ENCODE measurements around the gene SPIRE1. TPM values are rescaled to one million over a fixed set of nuclear protein-coding genes. Genes with fewer than 3 reads are reported as not detected.
"Not testable (repeated sequence)": the region's sequence is repeated elsewhere in the genome, so short reads cannot be mapped to it uniquely, and the experiment has no call there.

SPIRE1 gene
- total RNA-seq, 2 experiments from 2014 or later: 1.3 to 1.7 TPM

GRCh38 chr18:12481915-12482314, 176.0 kb downstream of the SPIRE1 start:
- H3K9me3 Mint-ChIP-seq; H3K27ac Mint-ChIP-seq; H3K36me3 Mint-ChIP-seq (ENCODE audit: low read depth); CTCF ChIA-PET; intact Hi-C loops (cut with micrococcal nuclease); H3K4me1 Mint-ChIP-seq (ENCODE audit: low read depth); DNase-seq; H3K27me3 Mint-ChIP-seq (ENCODE audit: low read depth); H3K4me3 Mint-ChIP-seq: not testable (repeated sequence)

GRCh38 chr18:12479982-12480381, 177.9 kb downstream of the SPIRE1 start:
- no peak for DNase-seq
- Mint-ChIP-seq H3K4me3 (no peak overlapping the region), H3K27ac (no peak overlapping the region), H3K9me3 (no peaks in the 10 kb centered on the region), H3K36me3 (ENCODE audit: low read depth) (no peaks in the 10 kb centered on the region), H3K4me1 (ENCODE audit: low read depth) (no peaks in the 10 kb centered on the region), H3K27me3 (ENCODE audit: low read depth) (no peaks in the 10 kb centered on the region)
- CTCF ChIA-PET: interaction anchor here (0.7 kb wide), 1 partner anchor 183 kb away, joined by 3 read pairs; no protein-coding TSS in a partner anchor
- intact Hi-C loops (cut with micrococcal nuclease): no loop called here

GRCh38 chr18:12479536-12479935, 178.4 kb downstream of the SPIRE1 start:
- CTCF ChIA-PET: interaction anchor here (0.7 to 1.0 kb wide), 2 partner anchors 66 to 183 kb away, joined by 3 to 4 read pairs; no protein-coding TSS in a partner anchor

GRCh38 chr18:12478269-12479047, 179.4 kb downstream of the SPIRE1 start:
- intact Hi-C loops (cut with micrococcal nuclease): no loop called here
- CTCF ChIA-PET: interaction anchor here (1.0 kb wide), 1 partner anchor 65 kb away, joined by 4 read pairs; no protein-coding TSS in a partner anchor
- H3K9me3 Mint-ChIP-seq: no peaks in the 10 kb centered on the region
- no peaks in the 10 kb centered on the region for H3K36me3 Mint-ChIP-seq (ENCODE audit: low read depth)
- H3K4me1 Mint-ChIP-seq (ENCODE audit: low read depth): no peaks in the 10 kb centered on the region
- H3K27me3 Mint-ChIP-seq (ENCODE audit: low read depth): no peaks in the 10 kb centered on the region
- DNase-seq: no peak
- no peak overlapping the region for H3K27ac Mint-ChIP-seq
- no peak overlapping the region for H3K4me3 Mint-ChIP-seq

More at GRCh38 chr18:12479536-12479935, 178.4 kb downstream of the SPIRE1 start:
- Mint-ChIP-seq H3K36me3 (ENCODE audit: low read depth) (no peaks in the 10 kb centered on the region), H3K4me1 (ENCODE audit: low read depth) (no peaks in the 10 kb centered on the region), H3K9me3 (no peaks in the 10 kb centered on the region), H3K4me3 (no peak overlapping the region), H3K27me3 (ENCODE audit: low read depth) (no peaks in the 10 kb centered on the region), H3K27ac (no peak overlapping the region)
- intact Hi-C loops (cut with micrococcal nuclease): no loop called here
- no peak for DNase-seq

GRCh38 chr18:12477606-12478005, 180.3 kb downstream of the SPIRE1 start:
- Mint-ChIP-seq H3K4me1 (ENCODE audit: low read depth) (no peaks in the 10 kb centered on the region), H3K4me3 (no peak overlapping the region), H3K9me3 (no peaks in the 10 kb centered on the region), H3K27me3 (ENCODE audit: low read depth) (no peaks in the 10 kb centered on the region), H3K27ac (no peak overlapping the region), H3K36me3 (ENCODE audit: low read depth) (no peaks in the 10 kb centered on the region)
- CTCF ChIA-PET: interaction anchor here (0.6 kb wide), 1 partner anchor 736 kb away, joined by 3 read pairs; no protein-coding TSS in a partner anchor
- no peak for DNase-seq
- intact Hi-C loops (cut with micrococcal nuclease): no loop called here

- no peak overlapping the region for H3K27ac Mint-ChIP-seq
- CTCF ChIA-PET: interaction anchor here (0.6 kb wide), 1 partner anchor 737 kb away, joined by 3 read pairs; no protein-coding TSS in a partner anchor
- H3K4me1 Mint-ChIP-seq (ENCODE audit: low read depth): no peaks in the 10 kb centered on the region
- no peak overlapping the region for H3K4me3 Mint-ChIP-seq
- no peaks in the 10 kb centered on the region for H3K27me3 Mint-ChIP-seq (ENCODE audit: low read depth)
- intact Hi-C loops (cut with micrococcal nuclease): no loop called here
- H3K9me3 Mint-ChIP-seq: no peaks in the 10 kb centered on the region
- no peak for DNase-seq
- H3K36me3 Mint-ChIP-seq (ENCODE audit: low read depth): no peaks in the 10 kb centered on the region
Observed at GRCh38 chr18:12476955-12477354, 181.0 kb downstream of the SPIRE1 start.

GRCh38 chr18:12474876-12475275, 183.0 kb downstream of the SPIRE1 start:
- H3K9me3 Mint-ChIP-seq: no peaks in the 10 kb centered on the region
- no peak overlapping the region for H3K27ac Mint-ChIP-seq
- CTCF ChIA-PET: no interaction called here
- no peaks in the 10 kb centered on the region for H3K36me3 Mint-ChIP-seq (ENCODE audit: low read depth)
- no peaks in the 10 kb centered on the region for H3K27me3 Mint-ChIP-seq (ENCODE audit: low read depth)
- no peak overlapping the region for H3K4me3 Mint-ChIP-seq
- H3K4me1 Mint-ChIP-seq (ENCODE audit: low read depth): no peaks in the 10 kb centered on the region
- DNase-seq: no peak
- intact Hi-C loops (cut with micrococcal nuclease): no loop called here

- intact Hi-C loops (cut with micrococcal nuclease): no loop called here
- CTCF ChIA-PET: no interaction called here
- DNase-seq: no peak
- H3K27ac Mint-ChIP-seq: no peak overlapping the region
- H3K36me3 Mint-ChIP-seq (ENCODE audit: low read depth): no peaks in the 10 kb centered on the region
- no peaks in the 10 kb centered on the region for H3K9me3 Mint-ChIP-seq
- no peaks in the 10 kb centered on the region for H3K4me1 Mint-ChIP-seq (ENCODE audit: low read depth)
- no peaks in the 10 kb centered on the region for H3K27me3 Mint-ChIP-seq (ENCODE audit: low read depth)
- H3K4me3 Mint-ChIP-seq: no peak overlapping the region
Observed at GRCh38 chr18:12474146-12474545, 183.8 kb downstream of the SPIRE1 start.

- intact Hi-C loops (cut with micrococcal nuclease): no loop called here
- CTCF ChIA-PET: no interaction called here
- no peaks in the 10 kb centered on the region for H3K27me3 Mint-ChIP-seq (ENCODE audit: low read depth)
- no peak for DNase-seq
- no peak overlapping the region for H3K27ac Mint-ChIP-seq
- no peak overlapping the region for H3K4me3 Mint-ChIP-seq
- H3K36me3 Mint-ChIP-seq (ENCODE audit: low read depth): no peaks in the 10 kb centered on the region
- H3K4me1 Mint-ChIP-seq (ENCODE audit: low read depth): no peaks in the 10 kb centered on the region
- no peaks in the 10 kb centered on the region for H3K9me3 Mint-ChIP-seq
Observed at GRCh38 chr18:12470382-12471075, 187.4 kb downstream of the SPIRE1 start.

- Mint-ChIP-seq H3K4me1 (ENCODE audit: low read depth) (no peaks in the 10 kb centered on the region), H3K27me3 (ENCODE audit: low read depth) (no peaks in the 10 kb centered on the region), H3K36me3 (ENCODE audit: low read depth) (no peaks in the 10 kb centered on the region), H3K9me3 (no peaks in the 10 kb centered on the region), H3K27ac (no peak overlapping the region), H3K4me3 (no peak overlapping the region)
- CTCF ChIA-PET: no interaction called here
- no peak for DNase-seq
- intact Hi-C loops (cut with micrococcal nuclease): no loop called here
Observed at GRCh38 chr18:12468445-12468844, 189.5 kb downstream of the SPIRE1 start.

- H3K27me3 Mint-ChIP-seq (ENCODE audit: low read depth): no peaks in the 10 kb centered on the region
- DNase-seq: no peak
- H3K27ac Mint-ChIP-seq: no peak overlapping the region
- no peaks in the 10 kb centered on the region for H3K4me1 Mint-ChIP-seq (ENCODE audit: low read depth)
- intact Hi-C loops (cut with micrococcal nuclease): no loop called here
- no peak overlapping the region for H3K4me3 Mint-ChIP-seq
- H3K9me3 Mint-ChIP-seq: no peaks in the 10 kb centered on the region
- CTCF ChIA-PET: no interaction called here
- H3K36me3 Mint-ChIP-seq (ENCODE audit: low read depth): no peaks in the 10 kb centered on the region
Observed at GRCh38 chr18:12464731-12465130, 193.2 kb downstream of the SPIRE1 start.

GRCh38 chr18:12463191-12463590, 194.7 kb downstream of the SPIRE1 start:
- Mint-ChIP-seq H3K27ac (no peak overlapping the region), H3K36me3 (ENCODE audit: low read depth) (no peaks in the 10 kb centered on the region), H3K4me1 (ENCODE audit: low read depth) (no peaks in the 10 kb centered on the region), H3K27me3 (ENCODE audit: low read depth) (no peaks in the 10 kb centered on the region), H3K4me3 (no peak overlapping the region), H3K9me3 (no peaks in the 10 kb centered on the region)
- no peak for DNase-seq
- intact Hi-C loops (cut with micrococcal nuclease): no loop called here
- CTCF ChIA-PET: interaction anchor here (0.6 to 1.5 kb wide), 3 partner anchors 17 to 164 kb away, joined by 3 to 4 read pairs (median 3); no protein-coding TSS in a partner anchor

All from activated naive CD4-positive, alpha-beta T cell treated with anti-CD3 and anti-CD28 coated beads for 36 hours (primary cell).